ENCODE data around the gene NUDT5.

DNA sequence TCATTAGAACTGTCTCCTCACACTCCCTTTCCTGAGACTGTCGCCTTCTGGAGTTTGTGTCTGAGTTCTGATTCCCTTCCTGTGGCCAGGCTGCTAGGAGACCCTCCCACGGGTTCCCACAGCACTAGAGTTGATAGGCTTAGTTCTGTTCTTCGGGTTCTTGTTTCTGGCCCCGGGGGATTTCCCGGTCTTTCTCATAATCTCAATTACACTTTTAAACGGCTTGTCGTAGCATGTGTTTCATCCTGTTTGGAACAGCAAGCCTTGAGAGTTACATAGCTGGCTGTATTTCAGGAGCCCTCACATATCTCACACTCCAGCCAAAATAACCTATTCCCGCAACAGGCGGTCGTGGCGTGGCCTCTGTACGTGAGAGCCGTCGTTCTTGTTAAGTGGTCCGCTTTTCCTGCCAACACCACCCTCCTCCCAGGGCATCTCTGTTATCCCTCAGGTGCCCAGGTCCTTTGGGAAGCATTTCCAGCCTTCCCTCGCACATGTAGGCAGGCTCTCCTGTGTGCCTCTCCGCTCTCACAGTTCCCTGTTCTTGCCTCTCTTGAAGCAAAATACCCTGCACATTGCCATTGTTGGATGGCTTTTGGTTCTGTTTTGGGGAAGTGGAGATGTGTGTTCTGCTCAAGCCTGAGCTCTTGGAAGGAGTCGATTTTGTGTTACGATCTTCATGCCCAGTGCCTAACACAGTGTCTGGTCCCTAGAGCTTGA lies 46.3 kb upstream of the NUDT5 start:
- TF ChIP-seq, protein P1, sequence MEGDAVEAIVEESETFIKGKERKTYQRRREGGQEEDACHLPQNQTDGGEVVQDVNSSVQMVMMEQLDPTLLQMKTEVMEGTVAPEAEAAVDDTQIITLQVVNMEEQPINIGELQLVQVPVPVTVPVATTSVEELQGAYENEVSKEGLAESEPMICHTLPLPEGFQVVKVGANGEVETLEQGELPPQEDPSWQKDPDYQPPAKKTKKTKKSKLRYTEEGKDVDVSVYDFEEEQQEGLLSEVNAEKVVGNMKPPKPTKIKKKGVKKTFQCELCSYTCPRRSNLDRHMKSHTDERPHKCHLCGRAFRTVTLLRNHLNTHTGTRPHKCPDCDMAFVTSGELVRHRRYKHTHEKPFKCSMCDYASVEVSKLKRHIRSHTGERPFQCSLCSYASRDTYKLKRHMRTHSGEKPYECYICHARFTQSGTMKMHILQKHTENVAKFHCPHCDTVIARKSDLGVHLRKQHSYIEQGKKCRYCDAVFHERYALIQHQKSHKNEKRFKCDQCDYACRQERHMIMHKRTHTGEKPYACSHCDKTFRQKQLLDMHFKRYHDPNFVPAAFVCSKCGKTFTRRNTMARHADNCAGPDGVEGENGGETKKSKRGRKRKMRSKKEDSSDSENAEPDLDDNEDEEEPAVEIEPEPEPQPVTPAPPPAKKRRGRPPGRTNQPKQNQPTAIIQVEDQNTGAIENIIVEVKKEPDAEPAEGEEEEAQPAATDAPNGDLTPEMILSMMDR (IDR thresholded peaks at IDR 0.05; ENCODE audit: insufficient read depth, low read length, poor library complexity, severe bottlenecking) = no peak
- TF ChIP-seq EZH2phosphoT487 (conservative IDR thresholded peaks at IDR 0.05; ENCODE audit: low read length) = no peak
